Spleen (tissue), 11 donors: ENCODE data around the gene PDE6A. TPM values are rescaled to one million over a fixed set of nuclear protein-coding genes. Genes with fewer than 3 reads are reported as not detected.

ENCODE experiments used
- DNase-seq: peaks from one replicate; pipeline ENCODE4 v3.0.0-alpha.2; 2020
- H3K27ac ChIP-seq, 8 donors: fragments of 200-600 bp; sonication (generic) in 7 of 8; 1 replicate in 4 of 8; 2 replicates in 4 of 8; pipeline versions ENCODE4 v1.5.0 to v1.8.0; 2016 to 2021; ENCODE audit warnings: inconsistent platforms in 4 of 8, mild to moderate bottlenecking in 4 of 8, moderate library complexity in 1 of 8
- H3K27me3 ChIP-seq, 7 donors: fragments of 200-600 bp; sonication (generic) in 6 of 7; replicated peaks in 1 of 7; 1 replicate in 4 of 7; 2 replicates in 3 of 7; pipeline versions ENCODE4 v1.5.0 to v1.8.0; 2016 to 2021; ENCODE audit warnings: inconsistent platforms in 3 of 7, mild to moderate bottlenecking in 1 of 7
- H3K36me3 ChIP-seq, 6 donors: fragments of 200-600 bp; sonication (generic) in 5 of 6; 1 replicate in 4 of 6; 2 replicates in 2 of 6; pipeline versions ENCODE4 v1.5.0 to v1.8.0; 2016 to 2021; ENCODE audit warnings: inconsistent platforms in 2 of 6
- H3K4me1 ChIP-seq, 6 donors: fragments of 200-600 bp; sonication (generic) in 5 of 6; 1 replicate in 3 of 6; 2 replicates in 3 of 6; pipeline versions ENCODE4 v1.5.0 to v1.8.0; 2016 to 2021; ENCODE audit warnings: inconsistent platforms in 3 of 6
- H3K4me3 ChIP-seq, 8 donors: fragments of 200-600 bp; sonication (generic) in 7 of 8; 1 replicate in 4 of 8; 2 replicates in 4 of 8; pipeline versions ENCODE4 v1.5.0 to v1.8.0; 2016 to 2021; ENCODE audit warnings: inconsistent platforms in 4 of 8, mild to moderate bottlenecking in 4 of 8, moderate library complexity in 2 of 8
- H3K9me3 ChIP-seq, 8 donors: fragments of 200-600 bp; sonication (generic) in 7 of 8; 1 replicate in 4 of 8; 2 replicates in 4 of 8; pipeline versions ENCODE4 v1.5.0 to v1.8.0; 2016 to 2021; ENCODE audit warnings: inconsistent platforms in 4 of 8
- CTCF ChIP-seq, 11 experiments: fragments of 200-600 bp in 7 of 11; fragments of 450-650 bp in 4 of 11; sonication (generic) in 4 of 11; IDR thresholded peaks in 8 of 11; conservative IDR thresholded peaks in 3 of 11; 1 replicate in 7 of 11; 2 replicates in 4 of 11; pipeline versions ENCODE4 v1.4.0 to v1.8.0; 2016 to 2021; ENCODE audit warnings: antibody characterized with exemption in 11 of 11, inconsistent platforms in 4 of 11, mild to moderate bottlenecking in 1 of 11
- POLR2A ChIP-seq, 3 donors: fragments of 450-650 bp; IDR thresholded peaks; one replicate each; pipeline ENCODE4 v1.5.1; 2017; ENCODE audit warnings: antibody characterized with exemption in 3 of 3, mild to moderate bottlenecking in 1 of 3
- POLR2AphosphoS5 ChIP-seq, 3 donors: sonication (generic); formaldehyde crosslinking; IDR thresholded peaks; one replicate each; pipeline ENCODE4 v1.5.1; 2017; ENCODE audit warnings: antibody characterized with exemption in 3 of 3
- WGBS, 5 donors: extraction: QIAGEN DNeasy Blood & Tissue Kit in 3 of 5; methylation state at CpG; one replicate each; pipeline versions ENCODE4 v1.1.5 to v1.1.7; 2013 to 2018; 5-methylcytosine and 5-hydroxymethylcytosine counted together
- intact Hi-C: fragments of 100-400 bp; cut with DNase I; formaldehyde crosslinking; loops from one replicate; pipeline ENCODE4 v1.15.0; 2023; ENCODE audit warnings: low total_unique reads
- polyA plus RNA-seq, 3 donors: library from polyadenylated mRNA; stranded (reverse); fragments of 200-250 nt; gene quantifications; one replicate each; pipeline ENCODE4 v1.2.1, GENCODE V29; 2013
- total RNA-seq, 7 donors: library from RNA; depleted of rRNA in 3 of 7; stranded (reverse); fragments of >200 nt in 3 of 7; fragmentation: NEBNext Ultra II Directional in 4 of 7; extraction: Animal tissue kit (Norgen Biotek cat#: 25700) in 4 of 7; gene quantifications; one replicate each; pipeline versions ENCODE4 v1.1.0 to v1.2.1, GENCODE V29; 2016 to 2021
- donor health status: healthy with polysubstance abuse.
- donor health status: DM: no; HTN: no; CAD: no; lungs with moderate emphysema.
- donor health status: DM: no; HTN: no; CAD: no.
- donor health status: Bipolar disorder and iron deficiency.
- donor health status: healthy.
- donor health status: DM: no; HTN: no; CAD: no.
- donor health status: DM: yes; HTN: yes; CAD: no.

PDE6A gene
- total and polyA plus RNA-seq, 10 donors = not detected

- 91 to 100% (median 95%) methylated on average over 1 of the region's 1 CpG for WGBS, 5 donors
- Histone ChIP-seq H3K4me3 (no peak overlapping the region), H3K27ac (no peak overlapping the region), H3K27me3 (no peaks in the 10 kb centered on the region), H3K9me3 (no peaks in the 10 kb centered on the region), H3K4me1 (no peaks in the 10 kb centered on the region), H3K36me3 (no peaks in the 10 kb centered on the region)
- DNase-seq = no peak
- TF ChIP-seq POLR2AphosphoS5 (IDR thresholded peaks at IDR 0.05) (no peak), POLR2A (IDR thresholded peaks at IDR 0.05) (no peak)
- intact Hi-C loops = no loop called here
Measured at GRCh38 chr5:149893403-149893931, 51.1 kb downstream of the PDE6A start.

GRCh38 chr5:149892594-149892993, 52.0 kb downstream of the PDE6A start:
- WGBS, 5 donors = 85 to 93% (median 86%) methylated on average over 5 of the region's 5 CpGs
- Histone ChIP-seq H3K36me3 (no peaks in the 10 kb centered on the region), H3K4me3 (no peak overlapping the region), H3K27me3 (no peaks in the 10 kb centered on the region), H3K27ac (no peak overlapping the region), H3K4me1 (no peaks in the 10 kb centered on the region), H3K9me3 (no peaks in the 10 kb centered on the region)
- TF ChIP-seq POLR2AphosphoS5 (IDR thresholded peaks at IDR 0.05) (no peak), POLR2A (IDR thresholded peaks at IDR 0.05) (no peak), CTCF (IDR thresholded peaks at IDR 0.05 in 8 of 11, conservative IDR thresholded peaks at IDR 0.05 in 3 of 11) (no peak)
- DNase-seq = no peak
- intact Hi-C loops = no loop called here

GRCh38 chr5:149888280-149888679, 56.3 kb downstream of the PDE6A start:
- Histone ChIP-seq H3K9me3 (no peaks in the 10 kb centered on the region), H3K4me3 (no peak overlapping the region), H3K4me1 (no peaks in the 10 kb centered on the region), H3K36me3 (no peaks in the 10 kb centered on the region), H3K27me3 (no peaks in the 10 kb centered on the region), H3K27ac (no peak overlapping the region)
- WGBS, 5 donors = 64 to 87% (median 76%) methylated on average over 1 of the region's 1 CpG
- no peak for DNase-seq
- intact Hi-C loops = no loop called here
- no peak for TF ChIP-seq POLR2A (IDR thresholded peaks at IDR 0.05)
- TF ChIP-seq POLR2AphosphoS5 (IDR thresholded peaks at IDR 0.05) = no peak
- no peak for TF ChIP-seq CTCF (IDR thresholded peaks at IDR 0.05 in 8 of 11, conservative IDR thresholded peaks at IDR 0.05 in 3 of 11)

- WGBS, 5 donors = 47 to 65% (median 61%) methylated on average over 10 of the region's 10 CpGs
- no peak for TF ChIP-seq CTCF (IDR thresholded peaks at IDR 0.05 in 8 of 11, conservative IDR thresholded peaks at IDR 0.05 in 3 of 11)
- TF ChIP-seq POLR2A (IDR thresholded peaks at IDR 0.05) = no peak
- TF ChIP-seq POLR2AphosphoS5 (IDR thresholded peaks at IDR 0.05) = no peak
- Histone ChIP-seq H3K4me3 (no peak overlapping the region), H3K27ac (no peak overlapping the region), H3K9me3 (no peaks in the 10 kb centered on the region), H3K4me1 (no peaks in the 10 kb centered on the region), H3K27me3 (no peaks in the 10 kb centered on the region), H3K36me3 (no peaks in the 10 kb centered on the region)
- intact Hi-C loops = no loop called here
- DNase-seq = no peak
Measured at GRCh38 chr5:149887622-149888183, 56.9 kb downstream of the PDE6A start.
